ENCODE data around the gene JOSD2.

JOSD2 gene

GRCh38 chr19:50512999-50513745 is 2.2 kb upstream of the JOSD2 start:
- no peak for DNase-seq (ENCODE audit: low spot score)

- no peak for DNase-seq (ENCODE audit: low spot score)
These were observed 1.4 kb upstream of the JOSD2 start for GRCh38 chr19:50512112-50512998.

GRCh38 chr19:50510700-50511068 is 307 bp downstream of the JOSD2 start:
- DNase-seq (ENCODE audit: low spot score): no peak

GRCh38 chr19:50510121-50510670 is 795 bp downstream of the JOSD2 start:
- no peak for DNase-seq (ENCODE audit: low spot score)

GRCh38 chr19:50509366-50509765 is 1.6 kb downstream of the JOSD2 start:
- no peak for DNase-seq (ENCODE audit: low spot score)

GRCh38 chr19:50508843-50509190 is 2.2 kb downstream of the JOSD2 start:
- no peak for DNase-seq (ENCODE audit: low spot score)

- DNase-seq (ENCODE audit: low spot score): no peak
These were observed 3.6 kb downstream of the JOSD2 start for GRCh38 chr19:50507376-50507775.

- no peak for DNase-seq (ENCODE audit: low spot score)
These were observed 4.3 kb downstream of the JOSD2 start for GRCh38 chr19:50506700-50507099.

GRCh38 chr19:50505856-50506611 is 5.0 kb downstream of the JOSD2 start:
- DNase-seq (ENCODE audit: low spot score): no peak

- DNase-seq (ENCODE audit: low spot score): no peak
These were observed 9.2 kb downstream of the JOSD2 start for GRCh38 chr19:50501568-50502475.

GRCh38 chr19:50501186-50501567 is 9.8 kb downstream of the JOSD2 start:
- no peak for DNase-seq (ENCODE audit: low spot score)

GRCh38 chr19:50500753-50501151 is 10.2 kb downstream of the JOSD2 start:
- no peak for DNase-seq (ENCODE audit: low spot score)

- DNase-seq (ENCODE audit: low spot score): no peak
These were observed 10.8 kb downstream of the JOSD2 start for GRCh38 chr19:50500060-50500752.

- DNase-seq (ENCODE audit: low spot score): no peak
These were observed 12.6 kb downstream of the JOSD2 start for GRCh38 chr19:50498219-50499056.

- no peak for DNase-seq (ENCODE audit: low spot score)
These were observed 14.0 kb downstream of the JOSD2 start for GRCh38 chr19:50497022-50497405.

- no peak for DNase-seq (ENCODE audit: low spot score)
These were observed 14.6 kb downstream of the JOSD2 start for GRCh38 chr19:50496189-50497021.

GRCh38 chr19:50495020-50495531 is 15.9 kb downstream of the JOSD2 start:
- DNase-seq (ENCODE audit: low spot score): no peak

GRCh38 chr19:50494186-50495019 is 16.6 kb downstream of the JOSD2 start:
- DNase-seq (ENCODE audit: low spot score): no peak
